Neutrophil (primary cell): ENCODE data around the gene TMEM121.

Source experiments
- H3K27ac ChIP-seq: fragments of 200-600 bp; sonication (generic); 2 replicates; pipeline ENCODE4 v1.5.1; 2016; ENCODE audit warnings: mild to moderate bottlenecking, moderate library complexity
- H3K27me3 ChIP-seq: fragments of 200-600 bp; sonication (generic); 2 replicates; pipeline ENCODE4 v1.6.0; 2016; ENCODE audit warnings: mild to moderate bottlenecking
- H3K36me3 ChIP-seq: fragments of 200-600 bp; sonication (generic); 2 replicates; pipeline ENCODE4 v1.5.1; 2017
- H3K4me1 ChIP-seq, 2 experiments: fragments of 200-600 bp in 1 of 2; sonication (generic) in 1 of 2; 1 replicate in 1 of 2; 2 replicates in 1 of 2; pipeline versions ENCODE4 v1.5.1 to v1.6.1; 2013 to 2016; ENCODE audit warnings: low read depth in 1 of 2, low read length in 1 of 2, mild to moderate bottlenecking in 1 of 2, moderate library complexity in 1 of 2; ENCODE audit not compliant: control insufficient read depth in 1 of 2, insufficient read depth in 1 of 2
- H3K4me3 ChIP-seq, 2 experiments: fragments of 200-600 bp in 1 of 2; sonication (generic) in 1 of 2; 1 replicate in 1 of 2; 2 replicates in 1 of 2; pipeline ENCODE4 v1.5.1; 2013 to 2016; ENCODE audit warnings: low read depth in 1 of 2, low read length in 1 of 2, mild to moderate bottlenecking in 1 of 2, moderate library complexity in 1 of 2
- H3K9me3 ChIP-seq: fragments of 200-600 bp; sonication (generic); 2 replicates; pipeline ENCODE4 v1.5.1; 2016
- CTCF ChIP-seq: fragments of 200-600 bp; sonication (generic); IDR thresholded peaks from 2 replicates; pipeline ENCODE4 v1.5.1; 2016; ENCODE audit warnings: antibody characterized with exemption

The TMEM121 gene

GRCh38 chr14:105508601-105509000 lies 17.8 kb upstream of the TMEM121 start:
- no peaks in the 10 kb centered on the region for H3K36me3 ChIP-seq
- no peak for TF ChIP-seq CTCF
- peaks cover 74% of the 10 kb centered on the region for H3K27me3 ChIP-seq
- H3K27ac ChIP-seq, result no peak overlapping the region
- no peak overlapping the region for H3K4me3 ChIP-seq
- H3K4me1 ChIP-seq, result no peaks in the 10 kb centered on the region
- H3K9me3 ChIP-seq, result no peaks in the 10 kb centered on the region

DNA sequence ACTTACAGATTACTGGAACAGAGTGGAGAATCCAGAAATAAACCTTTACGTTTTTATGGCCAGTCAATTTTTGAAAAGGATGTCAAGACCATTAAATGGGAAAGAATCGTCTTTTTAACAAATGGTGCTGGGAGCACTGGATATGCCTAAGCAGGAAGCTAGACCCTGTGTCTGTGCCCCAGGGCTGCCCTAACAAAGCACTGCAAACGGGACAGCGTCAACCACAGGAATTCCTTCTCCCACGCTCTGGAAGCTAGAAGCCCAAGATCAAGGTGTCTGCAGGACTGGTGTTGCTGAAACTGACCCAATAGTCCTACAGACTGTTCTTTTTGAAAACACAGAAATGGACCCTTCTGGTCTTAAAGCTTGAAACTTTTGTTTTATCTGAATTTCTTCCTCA lies 9.3 kb upstream of the TMEM121 start:
- no peaks in the 10 kb centered on the region for H3K9me3 ChIP-seq
- H3K27ac ChIP-seq, result no peak overlapping the region
- H3K36me3 ChIP-seq, result no peaks in the 10 kb centered on the region
- TF ChIP-seq CTCF, result no peak
- peaks cover 56% of the 10 kb centered on the region for H3K27me3 ChIP-seq
- no peak overlapping the region for H3K4me3 ChIP-seq
- H3K4me1 ChIP-seq, result no peaks in the 10 kb centered on the region

DNA sequence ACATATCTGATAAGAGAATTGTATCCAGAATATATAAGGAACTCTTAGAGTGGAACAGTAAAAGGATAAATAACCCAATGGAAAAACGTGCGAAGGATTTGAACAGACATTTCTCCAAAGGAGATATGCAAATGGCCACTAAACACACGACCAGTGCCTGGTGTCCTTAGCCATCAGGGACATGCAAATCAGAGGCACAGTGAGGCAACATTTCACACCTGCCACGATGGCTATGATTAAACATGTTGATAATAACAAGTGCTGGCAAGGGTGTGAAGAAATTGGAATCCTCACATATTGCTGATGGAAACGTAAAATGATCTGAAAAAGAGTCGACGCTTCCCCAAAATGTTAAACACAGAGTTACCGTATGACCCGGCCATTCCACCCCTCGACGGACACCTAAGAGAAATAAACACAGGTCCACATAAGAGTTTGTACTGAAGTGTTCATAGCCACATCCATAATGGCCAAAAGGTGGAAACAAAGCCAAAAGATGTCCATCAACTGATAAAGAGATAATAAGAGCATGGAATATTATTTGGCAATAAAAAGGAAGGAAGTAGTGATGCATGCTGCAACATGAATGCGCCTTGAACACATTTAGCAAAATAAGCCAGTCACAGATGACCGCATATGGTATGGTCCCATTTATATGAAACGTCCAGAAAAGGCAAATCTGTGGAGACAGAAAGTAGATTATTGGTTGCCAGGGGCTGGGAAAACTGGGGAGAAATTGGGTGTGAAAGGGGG lies 6.3 kb upstream of the TMEM121 start:
- Histone ChIP-seq H3K27me3 (peaks cover 71% of the 10 kb centered on the region), H3K36me3 (no peaks in the 10 kb centered on the region), H3K4me3 (no peak overlapping the region), H3K4me1 (no peaks in the 10 kb centered on the region), H3K9me3 (no peaks in the 10 kb centered on the region), H3K27ac (no peak overlapping the region)
- TF ChIP-seq CTCF, result no peak

DNA sequence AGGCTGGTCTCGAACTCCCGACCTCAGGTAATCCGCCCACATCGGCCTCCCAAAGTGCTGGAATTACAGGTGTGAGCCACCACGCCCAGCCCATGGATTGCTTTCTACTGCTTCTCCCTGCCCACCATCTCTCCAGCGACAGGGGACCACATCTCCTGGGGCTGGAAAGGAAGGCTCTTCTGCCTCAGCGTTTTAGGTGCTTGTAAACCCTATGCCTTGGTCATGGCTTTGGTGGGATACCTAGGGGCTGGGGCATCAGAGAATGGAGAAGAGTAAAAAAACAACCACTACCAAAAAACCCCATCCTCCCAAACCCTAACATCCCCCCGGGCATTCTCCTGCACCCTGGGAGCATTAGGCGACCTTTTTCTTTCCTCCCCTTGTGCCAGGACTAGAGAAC lies 1.1 kb upstream of the TMEM121 start:
- Histone ChIP-seq H3K9me3 (no peaks in the 10 kb centered on the region), H3K4me3 (no peak overlapping the region), H3K27ac (no peak overlapping the region), H3K36me3 (no peaks in the 10 kb centered on the region), H3K4me1 (peaks cover 13 to 25% of the 10 kb centered on the region in 2 experiments), H3K27me3 (peaks cover 89% of the 10 kb centered on the region)
- TF ChIP-seq CTCF, result no peak

DNA sequence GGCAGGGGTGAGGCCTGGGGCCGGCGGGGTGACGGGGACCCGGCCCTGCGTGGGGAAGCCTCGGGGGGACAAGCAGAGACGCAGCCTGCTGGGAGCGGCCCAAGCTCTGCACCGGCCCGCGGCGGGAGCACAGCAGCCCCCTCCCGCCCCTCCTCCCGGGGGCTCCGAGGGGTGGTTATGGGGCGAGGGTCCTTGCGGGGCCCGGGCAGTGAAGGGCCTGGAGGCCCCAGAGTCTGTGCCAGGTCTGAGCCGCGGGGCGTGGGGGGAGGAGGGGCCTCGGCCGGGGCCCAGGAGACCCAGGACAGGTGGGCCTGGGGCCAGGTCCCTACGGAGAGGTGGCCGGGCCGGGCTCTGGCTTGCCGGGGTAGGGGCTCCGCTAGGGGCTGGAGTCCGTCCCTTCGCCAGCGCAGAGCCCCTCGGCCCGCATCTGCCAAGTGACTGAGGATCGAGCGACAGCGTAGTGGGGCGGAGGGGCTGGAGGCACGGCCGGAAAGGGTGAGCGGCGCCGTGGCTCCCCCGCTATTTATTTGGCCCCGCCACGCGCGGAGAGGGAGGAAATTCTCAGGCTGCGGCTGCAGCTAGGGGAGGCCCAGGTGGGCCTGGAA lies 495 bp downstream of the TMEM121 start:
- Histone ChIP-seq H3K36me3 (no peaks in the 10 kb centered on the region), H3K4me3 (no peak overlapping the region), H3K27ac (no peak overlapping the region), H3K27me3 (peaks cover 96% of the 10 kb centered on the region), H3K4me1 (peaks cover 13 to 25% of the 10 kb centered on the region in 2 experiments), H3K9me3 (no peaks in the 10 kb centered on the region)
- no peak for TF ChIP-seq CTCF
